Astrocyte of the hippocampus (primary cell): ENCODE measurements around the gene MYO1A.
A peak's percentile ranks its signal among the peaks of the same experiment; 100 is the strongest.
"Not testable (repeated sequence)": the region's sequence is repeated elsewhere in the genome, so short reads cannot be mapped to it uniquely, and the experiment has no call there.

Source experiments
- DNase-seq: peaks from one replicate; pipeline ENCODE4 v3.0.0; 2011; ENCODE audit warnings: low read depth, low spot score

MYO1A gene

DNA sequence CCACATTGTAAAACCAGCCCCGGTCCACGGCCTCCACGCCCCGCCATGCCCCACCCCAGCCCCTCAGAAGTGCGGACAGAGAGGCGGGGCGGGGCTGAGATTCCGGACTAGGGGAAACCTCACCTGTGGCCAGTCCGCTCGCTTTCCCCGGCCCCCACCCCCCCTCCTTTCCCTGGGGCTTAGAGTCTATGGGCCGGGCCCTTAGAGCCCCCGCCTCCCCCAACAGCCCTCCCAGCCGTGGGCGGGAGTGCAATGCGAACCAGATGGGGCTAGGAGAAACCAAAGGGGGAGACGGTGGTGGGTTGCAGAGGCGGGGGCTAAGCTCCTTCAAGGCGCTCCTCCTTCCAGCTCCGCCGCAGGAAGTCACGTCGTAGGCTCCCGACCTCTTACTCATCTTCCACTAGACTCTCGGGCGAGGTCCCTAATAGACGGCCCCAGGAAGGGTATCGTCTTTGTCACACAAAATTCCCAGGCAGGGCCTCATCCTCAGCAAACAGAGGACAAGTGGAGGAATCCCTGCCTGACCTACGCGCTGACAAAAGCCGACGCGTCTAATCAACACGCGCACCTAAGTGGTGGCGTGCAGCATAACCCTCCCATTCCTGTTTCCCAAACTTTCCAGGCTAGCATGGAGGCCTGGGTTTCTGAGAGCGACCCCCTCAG lies 37.9 kb upstream of the MYO1A start:
- DNase-seq: peak; percentile 93

DNA sequence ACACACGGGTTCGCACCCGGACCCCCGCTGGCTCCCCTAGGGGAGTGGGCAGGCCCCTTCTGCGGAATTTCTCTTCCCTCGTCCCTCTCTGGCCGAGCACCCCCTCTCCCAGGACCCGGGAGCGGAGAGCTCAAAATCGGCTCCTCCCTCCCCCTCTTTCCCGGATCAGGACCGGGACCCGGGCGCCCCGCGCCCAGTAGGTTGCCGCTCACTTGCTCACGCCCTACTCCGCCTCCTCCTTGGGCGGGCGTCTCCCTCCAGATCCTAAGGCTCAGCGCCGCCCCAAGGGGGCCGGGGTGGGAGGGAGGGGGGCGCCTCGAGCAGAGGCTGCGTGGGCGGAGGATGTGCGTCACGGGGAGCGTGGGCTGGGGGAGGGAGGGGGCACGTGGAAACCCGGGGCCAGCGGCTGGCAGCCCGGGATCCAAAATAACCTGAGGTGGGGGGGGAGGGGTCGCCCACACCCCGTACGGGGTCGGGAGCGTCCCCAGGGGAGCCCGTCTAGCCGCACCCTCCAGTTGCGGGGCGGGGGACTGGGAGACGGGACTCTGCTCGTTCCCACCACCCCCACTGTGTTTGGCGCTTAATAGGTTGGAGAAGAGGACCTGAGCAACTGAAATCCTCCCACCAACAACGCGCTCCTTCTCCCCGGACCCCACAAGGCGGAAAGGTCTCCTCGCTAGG lies 37.2 kb upstream of the MYO1A start:
- peak; percentile 90 for DNase-seq

DNA sequence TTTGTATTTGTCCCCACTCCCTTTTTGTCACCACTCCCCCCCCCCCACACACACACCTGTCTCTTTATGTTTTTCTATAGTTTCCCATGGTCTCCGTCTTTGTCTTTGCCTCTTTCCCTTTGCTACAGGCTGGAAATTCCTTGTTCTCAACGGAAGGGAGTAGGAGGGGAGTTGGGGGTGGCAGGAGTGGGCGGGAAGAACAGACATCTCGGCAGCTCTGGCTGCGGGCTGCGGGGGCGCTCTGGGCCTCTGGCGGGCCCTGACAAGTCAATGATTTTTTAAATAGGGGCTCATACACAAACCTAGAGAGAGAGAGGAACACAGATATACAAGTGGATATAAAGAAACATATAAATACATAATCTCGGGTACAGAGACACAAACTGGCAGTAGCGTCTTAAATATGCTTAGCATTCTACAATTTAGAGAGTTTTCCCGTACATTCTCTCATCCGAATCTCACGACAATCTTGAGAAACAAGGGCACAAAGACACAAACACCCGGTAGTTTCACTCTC lies 36.6 kb upstream of the MYO1A start:
- peak; percentile 88 for DNase-seq

DNA sequence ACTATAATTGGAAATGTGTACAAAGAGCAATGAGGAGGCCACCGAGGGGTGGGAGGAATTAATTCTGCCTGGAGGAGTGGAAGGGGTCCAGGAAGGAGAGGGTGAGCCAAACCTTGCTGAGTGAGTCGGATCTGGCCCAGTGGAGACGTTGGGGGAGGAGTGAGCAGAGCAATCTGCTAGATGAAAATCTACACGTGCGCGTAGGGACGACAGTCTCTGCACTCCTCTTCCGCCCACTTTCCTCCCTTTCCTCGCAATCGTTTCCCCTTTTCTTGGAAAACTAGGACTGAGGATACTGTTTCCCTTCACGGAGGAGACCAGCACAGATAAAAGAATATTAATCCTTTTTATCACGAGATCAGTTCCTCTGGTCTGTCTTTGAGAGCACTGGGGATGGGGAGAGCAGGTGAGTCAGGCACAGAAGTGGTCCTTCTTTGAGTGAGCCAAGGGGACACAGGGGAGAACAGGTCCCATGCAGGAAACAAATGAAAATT lies 36.1 kb upstream of the MYO1A start:
- peak; percentile 68 for DNase-seq

DNA sequence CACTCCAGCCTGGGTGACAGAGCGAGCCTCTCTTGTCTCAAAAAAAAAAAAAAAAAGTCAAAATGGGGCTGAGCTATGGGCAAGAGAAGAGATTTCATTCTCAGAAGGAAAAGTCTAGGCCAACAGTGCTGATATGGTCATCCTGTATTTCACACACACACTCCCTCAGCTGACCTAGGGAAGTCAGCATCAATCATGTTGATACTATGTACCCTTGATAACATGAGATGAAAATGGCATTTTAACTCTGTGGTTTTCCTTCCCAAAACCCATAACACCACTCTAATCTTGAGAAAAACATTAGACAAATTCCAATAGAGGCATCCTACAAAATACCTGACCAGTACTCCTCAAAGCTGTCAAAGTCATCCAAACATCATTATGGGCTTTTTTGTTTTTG lies 30.9 kb upstream of the MYO1A start:
- DNase-seq: no peak

DNA sequence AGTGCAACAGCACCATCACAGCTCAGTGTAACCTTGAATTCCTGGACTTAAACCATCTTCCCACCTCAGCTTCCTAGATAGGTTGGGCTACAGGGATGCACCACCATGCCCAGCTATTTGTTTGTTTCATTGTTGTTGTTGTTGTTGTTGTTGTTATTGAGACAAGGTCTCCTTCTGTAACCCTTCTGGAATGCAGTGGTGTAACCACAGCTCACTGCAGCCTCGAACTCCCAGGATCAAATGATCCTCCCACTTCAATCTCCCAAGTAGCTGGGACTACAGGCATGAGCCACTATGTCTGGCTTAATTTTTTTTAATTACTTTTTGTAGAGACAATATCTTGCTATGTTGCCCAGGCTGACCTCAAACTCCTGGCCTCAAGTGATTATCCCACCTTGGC lies 29.9 kb upstream of the MYO1A start:
- no peak for DNase-seq

DNA sequence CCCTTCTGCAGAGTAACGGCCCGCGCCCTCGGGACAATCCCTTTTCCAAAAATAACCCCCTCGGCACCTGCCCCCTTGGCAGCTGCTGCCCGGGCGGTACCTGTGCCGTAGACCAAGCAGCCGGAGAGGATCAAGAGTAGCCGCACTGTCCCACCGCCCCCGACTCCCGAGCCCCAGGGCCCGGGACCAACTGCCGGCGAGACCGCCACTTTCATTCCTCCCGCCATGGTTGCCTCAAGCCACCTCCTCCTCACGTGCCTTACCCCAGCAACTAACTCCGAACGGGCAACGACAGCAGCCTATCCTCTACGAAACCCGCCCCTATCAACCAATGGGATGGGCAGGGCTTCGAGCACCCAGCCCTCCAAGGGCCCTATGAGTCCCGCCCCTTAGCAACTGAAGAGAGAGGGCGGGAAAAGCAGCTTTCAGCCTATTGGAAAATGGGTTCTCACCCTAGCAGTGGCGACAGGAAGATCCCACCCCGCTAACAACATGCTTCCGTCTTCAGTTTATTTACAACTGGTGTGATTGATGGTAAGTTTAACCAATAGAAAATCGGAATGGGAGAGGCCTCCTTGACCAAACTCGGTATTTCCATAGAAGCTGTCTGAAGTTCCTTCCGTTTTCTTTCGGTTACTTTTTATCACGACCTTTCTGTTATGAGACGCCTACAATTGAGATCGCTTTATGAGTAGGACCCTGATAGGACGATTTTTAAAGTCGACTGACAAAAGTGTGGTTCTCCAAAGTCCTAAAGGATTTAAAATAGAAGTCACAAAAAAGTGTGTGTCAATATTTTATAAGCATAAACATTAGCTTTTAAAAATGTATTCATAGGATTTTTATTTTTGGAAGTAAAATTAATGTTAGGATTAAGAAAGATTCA lies 28.8 kb upstream of the MYO1A start, which contains the start of gene NEMP1:
Gene NEMP1, minus strand, starts transcription at position 273 of the 886 bp plus-strand sequence. Its CDS starts 46 bp downstream, at position 227.
- DNase-seq: peak; percentile 100

DNA sequence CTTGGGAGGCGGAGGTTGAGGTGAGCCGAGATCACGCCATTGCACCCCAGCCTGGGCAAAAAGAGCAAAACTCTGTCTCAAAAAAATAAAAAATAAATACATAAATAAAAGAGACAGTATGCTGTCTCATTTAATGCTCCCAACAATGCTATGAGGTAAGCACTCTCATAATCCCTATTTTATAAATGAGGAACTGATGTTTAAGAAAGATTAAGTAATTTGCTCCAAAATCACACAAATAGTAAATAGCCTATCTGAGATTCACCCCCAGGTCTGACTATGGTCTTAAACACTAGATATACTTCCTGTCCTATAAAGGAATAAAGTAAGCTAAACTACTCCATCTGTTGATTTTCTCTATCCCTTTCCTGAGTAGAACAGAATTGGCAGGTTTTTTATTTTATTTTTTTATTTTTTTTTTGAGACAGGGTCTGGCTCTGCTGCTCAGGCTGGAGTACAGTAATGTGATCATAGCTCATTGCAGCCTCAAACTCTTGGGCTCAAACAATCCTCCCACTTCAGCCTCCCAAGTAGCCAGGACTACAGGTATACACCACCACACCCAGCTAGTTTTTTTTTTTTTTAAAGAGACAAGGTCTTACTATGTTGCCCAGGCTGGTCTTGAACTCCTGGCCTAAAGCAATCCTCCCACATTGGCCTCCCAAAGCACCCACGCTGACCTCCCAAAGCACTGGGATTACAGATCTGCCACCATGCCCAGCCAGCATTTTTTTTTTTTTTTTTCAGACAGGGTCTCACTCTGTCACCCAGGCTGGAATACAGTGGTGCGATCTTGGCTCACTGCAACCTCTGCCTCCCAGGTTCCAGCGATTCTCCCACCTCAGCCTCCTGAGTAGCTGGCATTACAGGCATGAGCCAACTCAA lies 23.9 kb upstream of the MYO1A start:
- not testable (repeated sequence) for DNase-seq

DNA sequence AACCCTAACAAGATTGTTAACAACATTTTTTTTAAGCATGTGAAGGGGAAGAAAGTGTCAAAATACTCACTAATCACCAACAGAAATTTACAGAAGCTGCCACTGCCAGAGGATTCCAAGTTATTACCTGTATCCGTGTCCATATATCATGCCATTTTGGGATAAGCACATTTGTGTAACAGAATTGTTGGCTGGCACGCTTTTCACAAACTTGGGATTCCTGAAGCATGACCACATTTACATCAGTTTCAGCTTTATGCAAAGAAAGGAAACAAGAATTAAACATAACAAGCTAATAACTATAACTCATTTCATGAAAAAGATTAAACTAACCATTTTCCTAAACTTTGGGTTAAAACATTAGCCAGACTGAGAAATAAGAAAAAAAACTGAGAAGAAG lies 22.7 kb upstream of the MYO1A start:
- peak; percentile 34 for DNase-seq

DNA sequence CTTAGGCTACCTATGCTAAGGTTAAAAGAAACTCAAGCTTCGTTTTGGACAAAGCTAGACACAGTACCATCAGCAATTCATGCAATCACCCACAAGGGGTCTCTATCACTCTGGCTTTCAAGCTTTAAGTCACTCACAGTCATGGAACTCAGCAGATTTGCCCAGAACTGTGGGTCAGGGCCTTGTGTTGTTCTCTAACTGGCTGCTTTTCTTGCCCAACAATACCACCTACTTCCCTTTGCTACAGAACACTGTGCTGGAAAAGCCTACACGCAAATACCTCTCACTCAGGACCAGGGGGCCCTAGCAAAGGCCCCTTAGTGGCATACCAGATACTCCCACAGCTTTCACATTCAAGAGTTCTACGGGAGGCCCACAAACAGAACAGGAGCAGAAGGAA lies 19.6 kb upstream of the MYO1A start:
- DNase-seq: peak; percentile 87

DNA sequence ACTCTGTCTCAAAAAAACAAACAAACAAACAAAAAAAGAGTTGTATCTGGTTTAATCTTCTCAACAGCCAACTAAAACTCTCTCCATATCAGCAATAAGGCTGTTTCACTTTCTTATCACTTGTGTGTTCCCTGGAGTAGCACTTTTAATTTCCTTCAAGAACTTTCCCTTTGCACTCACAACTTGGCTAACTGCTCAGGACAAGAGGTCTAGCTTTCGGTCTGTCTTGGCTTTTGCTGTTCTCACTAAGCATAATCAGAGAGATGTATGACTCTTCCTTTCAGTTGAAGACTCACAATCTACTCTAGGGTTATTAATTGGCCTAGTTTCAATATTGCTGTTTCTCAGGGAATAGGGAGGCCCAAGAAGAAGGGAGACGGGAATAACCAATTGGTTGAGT lies 16.3 kb upstream of the MYO1A start:
- no peak for DNase-seq

DNA sequence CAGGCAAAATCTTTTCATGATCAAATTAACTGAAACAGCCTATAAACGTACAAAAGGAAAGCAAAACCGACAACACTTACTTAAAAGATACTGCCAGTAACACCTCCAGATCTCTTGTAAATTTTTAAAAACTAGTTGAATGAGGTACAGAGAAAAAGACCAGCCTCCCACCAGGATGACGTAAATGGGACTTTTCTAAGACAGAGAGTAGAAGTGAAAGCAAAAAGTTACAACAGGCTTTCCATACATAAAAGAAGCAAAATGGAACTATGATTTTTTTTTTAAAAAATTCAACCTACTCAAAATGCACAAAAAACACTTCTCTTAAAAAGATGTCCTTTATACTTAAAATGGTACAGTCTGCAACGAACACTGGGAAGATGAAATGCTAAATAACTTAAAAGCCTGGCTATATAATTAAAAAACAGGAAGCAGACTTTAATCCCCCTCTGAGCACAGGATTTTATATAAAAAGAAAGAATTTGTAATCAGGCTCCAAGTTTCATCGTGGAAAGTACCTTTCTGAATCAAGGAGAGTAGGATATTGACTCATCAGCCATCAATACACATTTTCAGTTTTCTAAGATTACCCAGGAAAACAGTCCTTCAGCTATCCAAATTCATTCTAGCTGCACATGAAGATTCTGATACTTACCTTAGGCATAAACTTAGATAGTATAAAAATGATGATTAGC lies 14.2 kb upstream of the MYO1A start:
- DNase-seq: no peak

DNA sequence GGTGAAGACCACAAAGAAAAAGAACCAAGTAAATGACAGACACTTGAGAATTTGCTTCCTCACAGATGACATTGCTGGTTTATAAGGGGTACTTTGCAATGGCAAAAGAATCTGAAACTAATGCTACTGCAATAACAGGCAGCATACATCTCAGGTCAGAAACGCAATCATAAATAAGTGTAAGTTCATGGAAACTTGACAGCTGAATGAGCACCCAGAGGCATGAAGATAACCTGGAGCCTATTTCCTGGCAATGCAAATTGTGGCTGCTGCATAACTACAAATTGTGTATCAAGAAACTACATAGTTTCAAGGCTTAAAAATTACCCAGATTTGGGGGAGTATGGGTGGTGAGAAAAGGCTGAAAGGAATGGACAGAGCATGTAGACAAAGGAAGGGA lies 8.5 kb upstream of the MYO1A start:
- no peak for DNase-seq

DNA sequence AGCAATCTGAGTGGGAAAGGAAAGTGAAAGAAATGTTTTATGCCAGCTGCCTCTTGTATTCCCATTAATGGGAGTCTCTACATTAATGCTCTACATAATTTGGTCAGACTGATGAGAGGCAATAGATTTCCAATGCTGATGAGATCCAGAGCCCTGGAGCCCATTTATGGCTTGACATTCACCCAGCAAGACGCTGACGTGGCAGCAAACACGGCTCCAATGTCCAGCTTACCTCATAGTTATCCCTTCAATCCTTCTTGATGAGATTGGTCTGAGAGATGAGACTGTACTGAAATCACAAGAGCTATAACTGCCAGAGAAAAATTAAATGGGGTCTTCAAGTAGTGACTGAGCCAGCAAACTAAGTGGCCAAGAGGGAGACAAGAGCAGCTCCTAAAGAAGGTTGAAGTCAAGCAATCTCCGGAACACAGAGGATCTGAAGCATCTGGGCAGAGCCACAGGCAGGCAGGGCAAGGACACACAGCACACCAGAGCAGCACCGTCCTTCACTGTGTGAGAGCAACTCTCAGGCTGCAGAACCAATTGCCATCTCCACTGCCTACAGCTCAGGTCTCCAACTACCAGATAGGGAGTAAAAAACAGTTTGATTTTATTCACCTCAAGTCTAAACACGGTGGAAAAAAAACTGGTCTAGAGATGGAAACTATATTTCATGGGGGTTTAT lies 7.3 kb upstream of the MYO1A start:
- no peak for DNase-seq

DNA sequence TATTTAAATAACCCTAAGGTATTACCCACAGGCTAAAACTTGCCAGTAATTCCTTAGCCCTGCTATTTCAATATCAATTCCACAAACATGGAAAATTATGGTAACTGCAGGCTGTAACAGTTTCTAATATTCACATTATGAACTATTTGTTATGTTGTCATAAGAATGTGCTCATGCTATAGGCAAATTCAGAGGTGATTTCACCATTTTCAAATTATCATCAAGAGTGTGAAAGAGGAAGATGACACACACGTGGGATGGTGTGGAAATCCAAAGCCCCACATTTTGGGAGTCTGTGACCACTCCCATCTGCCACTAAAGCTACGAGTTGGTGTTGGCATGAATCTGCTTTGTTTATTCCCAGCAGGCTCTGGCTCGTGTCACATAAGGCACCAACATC lies 5.9 kb upstream of the MYO1A start:
- DNase-seq: no peak

DNA sequence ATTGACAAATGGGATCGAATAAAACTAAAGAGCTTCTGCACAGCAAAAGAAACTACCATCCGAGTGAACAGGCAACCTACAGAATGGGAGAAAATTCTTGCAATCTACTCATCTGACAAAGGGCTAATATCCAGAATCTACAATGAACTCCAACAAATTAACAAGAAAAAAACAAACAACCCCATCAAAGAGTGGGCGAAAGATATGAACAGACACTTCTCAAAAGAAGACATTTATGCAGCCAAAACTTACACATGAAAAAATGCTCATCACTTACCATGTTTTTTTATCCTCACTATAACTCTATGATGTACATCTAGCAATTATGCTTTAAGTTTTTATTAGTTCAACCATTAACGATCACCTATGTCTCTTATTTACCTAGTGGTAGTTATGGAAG lies 4.0 kb upstream of the MYO1A start:
- DNase-seq: not testable (repeated sequence)

DNA sequence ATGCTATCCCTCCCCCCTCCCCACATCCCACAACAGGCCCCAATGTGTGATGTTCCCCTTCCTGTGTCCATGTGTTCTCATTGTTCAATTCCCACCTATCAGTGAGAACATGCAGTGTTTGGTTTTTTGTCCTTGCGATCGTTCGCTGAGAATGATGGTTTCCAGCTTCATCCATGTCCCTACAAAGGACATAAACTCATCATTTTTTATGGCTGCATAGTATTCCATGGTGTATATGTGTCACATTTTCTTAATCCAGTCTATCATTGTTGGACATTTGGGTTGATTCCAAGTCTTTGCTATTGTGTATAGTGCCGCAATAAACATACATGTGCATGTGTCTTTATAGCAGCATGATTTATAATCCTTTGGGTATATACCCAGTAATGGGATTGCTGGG lies 3.2 kb upstream of the MYO1A start:
- not testable (repeated sequence) for DNase-seq

DNA sequence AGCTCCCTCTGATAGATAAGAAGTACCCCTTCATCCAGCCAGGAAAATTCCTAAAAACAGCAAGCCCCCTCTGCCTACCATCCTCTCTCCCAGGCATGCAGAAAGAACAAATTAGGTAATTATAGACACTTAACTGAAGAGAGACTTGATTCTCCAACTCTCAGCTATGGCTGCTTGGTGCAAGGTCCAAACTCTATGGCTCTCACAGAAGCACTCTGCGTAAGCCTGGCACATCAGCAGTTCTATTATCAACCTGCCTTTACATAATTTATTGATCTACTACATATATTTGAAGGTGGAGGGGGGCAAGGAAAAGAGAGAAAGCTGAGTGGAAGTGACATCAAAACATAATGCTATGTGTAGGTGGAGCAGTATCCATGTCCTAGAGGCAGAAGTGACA lies 1.1 kb upstream of the MYO1A start:
- no peak for DNase-seq

DNA sequence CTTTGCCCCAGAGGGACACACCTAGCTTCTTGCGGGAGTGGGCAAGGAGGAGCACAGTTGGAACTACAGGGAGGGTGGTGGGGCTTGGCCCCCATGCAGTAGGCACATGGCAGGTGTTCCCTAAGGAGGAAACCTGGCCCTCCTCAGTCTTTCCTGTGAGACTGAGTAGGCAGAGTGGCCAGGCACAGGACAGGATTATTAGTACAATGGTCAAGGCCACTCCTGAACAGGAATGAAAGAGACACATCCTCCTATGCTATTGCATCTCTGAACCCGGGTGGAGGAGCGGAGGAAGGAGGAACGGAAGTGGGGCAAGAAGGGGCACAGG lies 846 bp downstream of the MYO1A start:
- no peak for DNase-seq
